HG03095 (cell line): Measurements from ENCODE around the gene TRABD2B.

ENCODE experiments used
- ATAC-seq: cut with Tn5 transposase; IDR thresholded peaks from one replicate; pipeline ENCODE4 v1.9.1; 2021; ENCODE audit warnings: moderate library complexity; ENCODE audit not compliant: unreplicated experiment

Gene TRABD2B

GRCh38 chr1:47993881-47994625 is 3.1 kb downstream of the TRABD2B start:
- no peak for ATAC-seq

DNA sequence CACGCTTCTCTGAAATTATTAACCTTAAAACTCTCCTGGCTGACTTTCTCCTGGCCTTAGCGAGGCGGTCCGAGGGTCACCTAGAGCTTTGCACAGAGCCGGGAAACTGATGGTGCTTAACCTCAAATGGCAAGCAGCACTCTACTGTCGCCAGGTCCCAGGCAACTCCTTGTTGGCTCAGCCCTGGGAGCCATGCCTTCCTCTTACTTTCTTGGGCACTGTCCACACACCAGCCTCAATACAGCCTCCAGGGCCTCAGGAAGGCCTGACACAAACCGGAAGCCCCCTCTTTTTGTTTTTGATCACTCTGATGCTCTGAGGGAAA is 3.8 kb downstream of the TRABD2B start:
- ATAC-seq: no peak

DNA sequence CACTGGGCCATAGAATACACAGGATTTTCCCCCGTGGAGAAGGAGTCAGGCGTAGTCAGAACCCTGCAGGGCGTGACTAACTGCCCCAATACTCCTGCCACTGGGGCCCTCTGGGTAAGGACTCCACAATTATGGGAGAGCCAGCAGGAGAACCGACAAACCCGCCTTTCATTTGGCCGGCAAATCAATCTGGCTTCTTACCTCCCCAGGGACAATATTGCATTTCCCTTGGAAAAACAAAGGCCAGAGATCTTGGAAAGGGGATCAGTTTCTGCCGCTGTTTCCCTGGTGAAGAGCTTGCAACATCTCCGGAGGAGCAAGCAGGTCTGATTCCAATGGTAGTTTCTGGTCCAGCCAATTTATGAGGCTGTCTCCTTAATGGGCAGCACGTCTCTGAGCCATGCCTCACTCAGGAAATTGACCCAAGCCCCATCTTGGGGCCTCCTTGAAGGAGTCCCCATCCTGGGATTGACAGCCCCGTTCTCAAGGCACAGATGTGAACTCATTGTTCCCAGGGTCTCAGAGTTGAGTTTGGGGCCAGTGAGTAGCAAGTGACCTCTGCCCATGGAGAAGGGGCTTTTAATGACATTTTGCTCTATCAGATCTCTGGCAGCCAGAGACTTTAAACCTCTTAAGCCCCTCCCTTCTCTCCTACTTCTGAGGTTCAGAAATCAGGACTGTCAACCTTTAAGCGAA is 4.3 kb downstream of the TRABD2B start:
- no peak for ATAC-seq

- ATAC-seq: no peak
Observed at GRCh38 chr1:47991673-47992072, 5.5 kb downstream of the TRABD2B start.

DNA sequence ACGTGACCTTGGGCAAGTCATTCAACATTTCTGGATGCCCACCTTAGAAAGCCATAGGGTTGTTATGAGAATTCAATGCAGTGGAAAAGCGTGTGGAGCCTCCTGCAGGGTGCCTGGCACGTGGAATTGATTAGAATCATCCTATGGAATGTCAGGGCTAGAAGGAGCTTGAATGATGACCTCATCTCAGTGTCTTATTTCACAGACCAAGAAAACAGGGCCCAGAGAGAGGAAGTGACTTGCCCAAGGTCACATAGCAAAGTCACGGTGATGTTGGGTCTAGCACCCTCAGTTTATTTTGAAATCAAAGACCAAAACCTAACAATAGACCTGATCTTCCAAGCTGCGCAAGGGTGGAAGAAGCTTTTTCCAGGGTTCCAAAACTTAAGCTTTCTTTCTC is 6.0 kb downstream of the TRABD2B start:
- ATAC-seq: no peak

- no peak for ATAC-seq
Observed at GRCh38 chr1:47990286-47990685, 6.9 kb downstream of the TRABD2B start.

DNA sequence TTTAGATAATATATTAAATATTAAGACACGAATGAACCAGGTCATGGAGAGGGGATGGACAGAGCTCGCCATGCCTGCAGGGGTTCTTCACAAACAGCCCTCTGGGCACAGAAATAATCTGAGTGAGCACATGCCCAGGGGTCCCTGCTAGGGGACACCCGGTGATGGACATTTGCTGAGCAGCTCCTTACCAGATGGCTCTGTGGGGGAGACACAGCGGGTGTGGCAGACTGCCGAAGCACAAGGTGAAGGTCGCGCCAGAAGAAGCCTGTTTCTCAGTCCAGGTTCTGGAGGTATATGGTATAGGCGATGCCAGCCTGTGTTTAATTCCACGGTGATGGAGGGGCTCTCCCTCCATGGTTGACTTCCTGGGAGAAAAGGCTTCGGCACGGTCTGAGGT is 9.6 kb downstream of the TRABD2B start:
- no peak for ATAC-seq

DNA sequence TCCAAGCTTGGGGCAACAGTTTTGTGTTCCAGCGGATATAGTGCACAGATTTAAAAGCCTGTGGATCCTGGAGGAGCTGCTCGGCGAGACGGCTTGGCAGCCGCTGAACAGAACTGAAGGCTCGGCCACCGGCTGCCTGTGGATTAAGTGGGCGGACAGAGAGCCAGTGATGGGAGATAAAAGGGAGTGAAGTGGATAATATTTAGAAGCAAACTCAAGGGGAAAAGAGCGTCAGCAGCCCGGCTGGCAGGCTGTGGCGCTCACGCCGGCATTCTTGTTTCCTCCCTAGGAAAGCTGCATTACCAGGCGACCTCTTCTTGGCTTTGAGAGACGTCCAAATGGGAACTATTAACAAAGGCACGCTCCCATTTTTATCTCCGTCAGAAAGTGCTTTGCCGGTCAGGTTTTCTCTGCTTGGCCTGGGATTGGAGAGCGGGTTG is 10.4 kb downstream of the TRABD2B start:
- no peak for ATAC-seq

GRCh38 chr1:47985018-47985417 is 12.2 kb downstream of the TRABD2B start:
- no peak for ATAC-seq

GRCh38 chr1:47984175-47984789 is 12.9 kb downstream of the TRABD2B start:
- no peak for ATAC-seq

- no peak for ATAC-seq
Observed at GRCh38 chr1:47983691-47984090, 13.5 kb downstream of the TRABD2B start.

GRCh38 chr1:47981667-47982350 is 15.4 kb downstream of the TRABD2B start:
- no peak for ATAC-seq

GRCh38 chr1:47980501-47980900 is 16.7 kb downstream of the TRABD2B start:
- ATAC-seq: no peak

GRCh38 chr1:47979724-47980123 is 17.5 kb downstream of the TRABD2B start:
- ATAC-seq: no peak

GRCh38 chr1:47978486-47978885 is 18.7 kb downstream of the TRABD2B start:
- ATAC-seq: no peak

DNA sequence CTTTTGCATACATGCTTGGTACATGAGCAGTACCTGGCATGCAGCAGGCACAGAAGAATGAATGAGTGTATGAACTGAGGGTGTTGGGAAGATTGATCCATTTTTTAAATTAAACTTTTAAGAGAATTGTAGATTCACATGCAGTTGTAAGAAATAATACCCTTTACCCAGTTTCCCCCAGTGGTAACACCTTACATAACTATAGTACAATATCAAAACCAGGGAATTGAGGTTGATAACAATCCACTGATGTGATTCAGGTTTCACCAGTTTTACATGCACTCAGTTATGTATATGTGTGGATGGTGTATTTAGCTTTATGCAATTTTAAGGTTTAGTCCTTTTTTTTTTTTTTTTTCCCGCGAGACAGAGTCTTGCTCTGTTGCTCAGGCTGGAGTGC is 20.5 kb downstream of the TRABD2B start:
- no peak for ATAC-seq

GRCh38 chr1:47976267-47976666 is 20.9 kb downstream of the TRABD2B start:
- no peak for ATAC-seq

GRCh38 chr1:47975302-47975921 is 21.8 kb downstream of the TRABD2B start:
- no peak for ATAC-seq

GRCh38 chr1:47972864-47973432 is 24.2 kb downstream of the TRABD2B start:
- no peak for ATAC-seq

GRCh38 chr1:47971385-47972160 is 25.6 kb downstream of the TRABD2B start:
- no peak for ATAC-seq
